KMS-11 (cell line): ENCODE measurements around the gene EEF1AKMT1.
A peak's percentile ranks its signal among the peaks of the same experiment; 100 is the strongest.

Experiments used
- H2AFZ ChIP-seq: fragments of 200-600 bp; sonication (generic); 2 replicates; pipeline ENCODE4 v1.6.1; 2016; ENCODE audit warnings: antibody characterized with exemption, mixed run types, low read depth
- H3K27ac ChIP-seq: fragments of 200-600 bp; sonication (generic); 2 replicates; pipeline ENCODE4 v1.6.1; 2016; ENCODE audit warnings: mild to moderate bottlenecking, mixed run types
- H3K27me3 ChIP-seq: fragments of 200-600 bp; sonication (generic); 2 replicates; pipeline ENCODE4 v1.6.1; 2017; ENCODE audit warnings: mild to moderate bottlenecking, low read depth, mixed run types, moderate library complexity; ENCODE audit not compliant: insufficient read depth
- H3K36me3 ChIP-seq: fragments of 200-600 bp; sonication (generic); 2 replicates; pipeline ENCODE4 v1.6.1; 2017; ENCODE audit warnings: mild to moderate bottlenecking, mixed run types; ENCODE audit not compliant: insufficient read depth
- H3K4me1 ChIP-seq: fragments of 200-600 bp; sonication (generic); 2 replicates; pipeline ENCODE4 v1.6.1; 2016; ENCODE audit warnings: mild to moderate bottlenecking, low read depth, mixed run types; ENCODE audit not compliant: poor library complexity, severe bottlenecking
- H3K4me2 ChIP-seq: fragments of 200-600 bp; sonication (generic); 2 replicates; pipeline ENCODE4 v1.7.0; 2016; ENCODE audit warnings: mild to moderate bottlenecking, mixed run types
- H3K4me3 ChIP-seq: fragments of 200-600 bp; sonication (generic); IDR thresholded peaks from 2 replicates; pipeline ENCODE4 v1.6.1; 2017; ENCODE audit warnings: low read depth, low read length, mixed read lengths; ENCODE audit not compliant: insufficient read depth
- H3K79me2 ChIP-seq: fragments of 200-600 bp; sonication (generic); 2 replicates; pipeline ENCODE4 v1.6.1; 2016; ENCODE audit warnings: low read depth, mixed run types; ENCODE audit not compliant: insufficient read depth
- H3K9ac ChIP-seq: fragments of 200-600 bp; sonication (generic); 2 replicates; pipeline ENCODE4 v1.6.1; 2016; ENCODE audit warnings: mild to moderate bottlenecking, mixed run types
- H4K20me1 ChIP-seq: fragments of 200-600 bp; sonication (generic); 2 replicates; pipeline ENCODE4 v1.6.1; 2016; ENCODE audit warnings: mild to moderate bottlenecking, mixed run types; ENCODE audit not compliant: insufficient read depth
- TF ChIP-seq, protein P1 (sequence below): fragments of 200-600 bp; sonication (generic); conservative IDR thresholded peaks from 2 replicates; pipeline ENCODE4 v1.6.1; 2017; ENCODE audit warnings: low read depth, mild to moderate bottlenecking, antibody characterized with exemption, low read length, moderate library complexity, mixed read lengths

Gene EEF1AKMT1

DNA sequence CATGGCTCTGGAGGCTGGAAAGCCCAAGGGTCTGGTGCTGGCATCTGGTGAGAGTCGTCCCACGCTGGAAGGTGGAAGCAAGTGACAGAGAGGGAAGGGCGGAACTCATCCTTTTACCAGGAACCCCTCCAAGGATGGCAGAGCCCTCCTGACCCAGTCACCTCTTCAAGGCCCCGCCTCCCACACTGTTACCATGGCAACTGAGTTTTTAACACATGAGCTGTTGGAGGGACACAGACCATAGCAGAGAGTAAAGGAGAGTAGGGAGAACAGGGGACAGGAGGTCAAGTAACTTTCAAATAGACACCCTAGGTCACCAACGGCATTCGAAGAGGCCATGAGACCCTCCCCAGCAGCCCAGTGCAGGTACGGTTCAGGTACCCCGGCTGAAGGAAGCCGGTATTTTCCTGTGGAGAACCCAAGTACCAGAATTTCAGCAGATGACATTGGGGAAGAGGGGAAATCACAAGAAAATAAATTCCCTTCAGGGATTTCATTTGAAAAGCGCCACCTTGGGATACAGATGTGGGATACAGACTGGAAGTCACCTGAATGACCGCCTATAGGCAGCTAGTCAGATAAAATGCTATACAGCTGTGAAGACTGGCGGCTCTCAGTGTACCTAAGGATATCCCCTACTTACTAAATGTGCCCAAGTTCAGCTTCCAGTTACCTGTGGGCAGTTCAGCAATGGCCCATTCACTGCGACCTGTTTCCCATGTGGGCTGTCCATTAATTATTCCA, 62.3 kb downstream of the EEF1AKMT1 start:
- no peaks in the 10 kb centered on the region for H3K27me3 ChIP-seq
- no peaks in the 10 kb centered on the region for H3K79me2 ChIP-seq
- no peaks in the 10 kb centered on the region for H4K20me1 ChIP-seq
- peak overlapping the region; percentile 50; the same call in 1 of the 2 replicates for H2AFZ ChIP-seq
- TF ChIP-seq, protein P1, sequence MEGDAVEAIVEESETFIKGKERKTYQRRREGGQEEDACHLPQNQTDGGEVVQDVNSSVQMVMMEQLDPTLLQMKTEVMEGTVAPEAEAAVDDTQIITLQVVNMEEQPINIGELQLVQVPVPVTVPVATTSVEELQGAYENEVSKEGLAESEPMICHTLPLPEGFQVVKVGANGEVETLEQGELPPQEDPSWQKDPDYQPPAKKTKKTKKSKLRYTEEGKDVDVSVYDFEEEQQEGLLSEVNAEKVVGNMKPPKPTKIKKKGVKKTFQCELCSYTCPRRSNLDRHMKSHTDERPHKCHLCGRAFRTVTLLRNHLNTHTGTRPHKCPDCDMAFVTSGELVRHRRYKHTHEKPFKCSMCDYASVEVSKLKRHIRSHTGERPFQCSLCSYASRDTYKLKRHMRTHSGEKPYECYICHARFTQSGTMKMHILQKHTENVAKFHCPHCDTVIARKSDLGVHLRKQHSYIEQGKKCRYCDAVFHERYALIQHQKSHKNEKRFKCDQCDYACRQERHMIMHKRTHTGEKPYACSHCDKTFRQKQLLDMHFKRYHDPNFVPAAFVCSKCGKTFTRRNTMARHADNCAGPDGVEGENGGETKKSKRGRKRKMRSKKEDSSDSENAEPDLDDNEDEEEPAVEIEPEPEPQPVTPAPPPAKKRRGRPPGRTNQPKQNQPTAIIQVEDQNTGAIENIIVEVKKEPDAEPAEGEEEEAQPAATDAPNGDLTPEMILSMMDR, result no peak
- H3K4me2 ChIP-seq, result no peak overlapping the region
- no peak overlapping the region for H3K27ac ChIP-seq
- no peak overlapping the region for H3K4me3 ChIP-seq
- no peaks in the 10 kb centered on the region for H3K36me3 ChIP-seq
- no peaks in the 10 kb centered on the region for H3K4me1 ChIP-seq
- no peak overlapping the region for H3K9ac ChIP-seq

DNA sequence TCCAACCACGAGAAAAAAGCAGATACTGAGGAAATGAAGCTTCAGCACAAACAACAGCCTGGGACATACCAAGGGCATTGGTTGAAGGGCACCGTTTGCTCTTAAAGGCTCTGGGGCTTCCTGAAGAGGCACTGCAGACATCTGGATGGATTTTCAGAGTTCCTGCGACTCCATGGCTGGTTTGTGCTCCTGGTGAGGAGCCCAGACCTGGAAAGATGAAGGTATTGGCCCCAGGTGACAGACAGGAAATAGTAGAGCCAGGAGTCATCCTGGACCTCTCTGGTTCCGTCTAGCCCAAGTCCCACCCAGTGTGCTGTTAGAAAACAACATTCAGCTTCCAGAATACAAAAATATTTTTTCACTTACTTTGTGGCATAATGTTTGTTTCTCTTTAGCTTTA, 64.0 kb downstream of the EEF1AKMT1 start:
- H4K20me1 ChIP-seq, result no peaks in the 10 kb centered on the region
- H3K4me3 ChIP-seq, result no peak overlapping the region
- H3K4me2 ChIP-seq, result no peak overlapping the region
- H3K79me2 ChIP-seq, result no peaks in the 10 kb centered on the region
- H3K4me1 ChIP-seq, result no peaks in the 10 kb centered on the region
- TF ChIP-seq, protein P1, result no peak
- no peak overlapping the region for H2AFZ ChIP-seq
- no peaks in the 10 kb centered on the region for H3K36me3 ChIP-seq
- no peak overlapping the region for H3K27ac ChIP-seq
- H3K9ac ChIP-seq, result no peak overlapping the region
- no peaks in the 10 kb centered on the region for H3K27me3 ChIP-seq

DNA sequence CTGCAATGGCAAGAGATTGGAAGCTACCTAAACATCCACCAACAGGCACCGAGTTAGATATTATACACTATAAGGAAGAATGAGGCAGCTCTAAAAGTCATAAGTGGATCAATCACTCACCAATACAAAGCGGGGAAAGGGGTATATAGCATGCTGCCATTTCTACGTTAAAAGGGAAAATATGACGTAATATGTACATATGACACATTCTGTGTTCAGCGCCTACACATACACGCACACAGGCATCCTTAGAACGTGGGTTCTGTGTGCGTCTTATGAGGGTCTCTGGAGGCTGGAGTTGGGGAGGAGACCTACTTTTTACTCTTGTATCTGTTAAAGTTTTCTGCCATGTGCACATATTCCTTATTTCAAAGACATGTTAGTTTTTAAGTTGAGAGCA, 64.4 kb downstream of the EEF1AKMT1 start:
- Histone ChIP-seq H3K27me3 (no peaks in the 10 kb centered on the region), H3K9ac (no peak overlapping the region), H3K79me2 (no peaks in the 10 kb centered on the region), H3K4me1 (no peaks in the 10 kb centered on the region), H3K36me3 (no peaks in the 10 kb centered on the region), H3K27ac (no peak overlapping the region), H3K4me2 (no peak overlapping the region), H2AFZ (no peak overlapping the region), H3K4me3 (no peak overlapping the region), H4K20me1 (no peaks in the 10 kb centered on the region)
- TF ChIP-seq, protein P1, result no peak

DNA sequence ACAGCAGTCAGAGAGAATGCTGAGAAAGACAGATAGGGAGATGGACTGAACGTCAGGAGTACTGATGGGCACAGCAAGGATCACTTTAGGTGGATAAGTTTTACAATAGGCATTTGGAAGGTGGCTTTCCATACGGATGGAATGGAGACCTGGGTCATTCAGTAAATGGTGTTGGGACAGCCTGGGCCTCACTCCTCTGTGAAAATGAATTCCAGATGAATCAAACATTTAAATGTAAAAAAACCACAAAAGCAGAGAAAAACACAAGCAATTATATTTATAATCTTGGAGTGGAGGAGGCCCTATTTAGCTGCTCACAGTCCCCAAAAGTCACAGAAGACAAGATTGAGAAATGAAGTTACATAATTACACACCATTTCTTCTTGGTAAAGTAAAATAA, 65.5 kb downstream of the EEF1AKMT1 start:
- H3K27me3 ChIP-seq, result no peaks in the 10 kb centered on the region
- H3K9ac ChIP-seq, result no peak overlapping the region
- no peak overlapping the region for H3K27ac ChIP-seq
- H3K79me2 ChIP-seq, result no peaks in the 10 kb centered on the region
- TF ChIP-seq, protein P1, result no peak
- no peaks in the 10 kb centered on the region for H3K4me1 ChIP-seq
- H4K20me1 ChIP-seq, result no peaks in the 10 kb centered on the region
- no peak overlapping the region for H2AFZ ChIP-seq
- H3K4me3 ChIP-seq, result no peak overlapping the region
- H3K4me2 ChIP-seq, result no peak overlapping the region
- H3K36me3 ChIP-seq, result no peaks in the 10 kb centered on the region
